Loucy (cell line): Measurements from ENCODE around the gene COA8.
A peak's percentile ranks its signal among the peaks of the same experiment; 100 is the strongest.

Source experiments
- H2AFZ ChIP-seq: fragments of 200-600 bp; sonication (generic); 2 replicates; pipeline ENCODE4 v1.6.0; 2016; ENCODE audit warnings: antibody characterized with exemption, mild to moderate bottlenecking, low read length, moderate library complexity
- H3F3A ChIP-seq: fragments of 200-600 bp; 2 replicates; pipeline ENCODE4 v1.6.0; 2016; ENCODE audit warnings: antibody characterized with exemption, low read depth, mild to moderate bottlenecking
- H3K27me3 ChIP-seq: fragments of 200-600 bp; sonication (generic); 2 replicates; pipeline ENCODE4 v1.6.1; 2014; ENCODE audit warnings: low read length, mild to moderate bottlenecking; ENCODE audit not compliant: insufficient read depth, poor library complexity, severe bottlenecking
- H3K36me3 ChIP-seq: fragments of 200-600 bp; sonication (generic); 2 replicates; pipeline ENCODE4 v1.6.1; 2016; ENCODE audit warnings: low read length; ENCODE audit not compliant: insufficient read depth
- H3K4me1 ChIP-seq: fragments of 200-600 bp; sonication (generic); 2 replicates; pipeline ENCODE4 v1.5.1; 2014; ENCODE audit warnings: low read length, mild to moderate bottlenecking; ENCODE audit not compliant: insufficient read depth, poor library complexity, severe bottlenecking
- H3K4me2 ChIP-seq: fragments of 200-600 bp; sonication (generic); 2 replicates; pipeline ENCODE4 v1.6.0; 2014; ENCODE audit warnings: antibody characterized with exemption, low read length, low read depth, mild to moderate bottlenecking; ENCODE audit not compliant: poor library complexity, severe bottlenecking
- H3K4me3 ChIP-seq: fragments of 200-600 bp; sonication (generic); 2 replicates; pipeline ENCODE4 v1.5.1; 2014; ENCODE audit warnings: low read length, mild to moderate bottlenecking, mixed read lengths; ENCODE audit not compliant: poor library complexity, severe bottlenecking
- H3K79me2 ChIP-seq: fragments of 200-600 bp; sonication (generic); 2 replicates; pipeline ENCODE4 v1.6.1; 2014; ENCODE audit warnings: low read length; ENCODE audit not compliant: insufficient read depth
- H3K9ac ChIP-seq: fragments of 200-600 bp; sonication (generic); 2 replicates; pipeline ENCODE4 v1.6.0; 2014; ENCODE audit warnings: mild to moderate bottlenecking, low read depth, low read length, moderate library complexity; ENCODE audit not compliant: poor library complexity, severe bottlenecking
- H3K9me2 ChIP-seq: fragments of 200-600 bp; sonication (generic); replicated peaks from 2 replicates; pipeline ENCODE4 v1.6.1; 2016; ENCODE audit warnings: low read depth, low read length, mixed read lengths
- H3K9me3 ChIP-seq: fragments of 200-600 bp; sonication (generic); 2 replicates; pipeline ENCODE4 v1.6.1; 2014; ENCODE audit warnings: mild to moderate bottlenecking, antibody characterized with exemption, low read length, low read depth; ENCODE audit not compliant: insufficient read depth
- H4K20me1 ChIP-seq: fragments of 200-600 bp; sonication (generic); 2 replicates; pipeline ENCODE4 v1.6.0; 2014; ENCODE audit warnings: antibody characterized with exemption, low read length, mild to moderate bottlenecking; ENCODE audit not compliant: insufficient read depth, poor library complexity, severe bottlenecking
- CTCF ChIP-seq: fragments of 200-600 bp; sonication (generic); conservative IDR thresholded peaks from 2 replicates; pipeline ENCODE4 v1.5.1; 2014; ENCODE audit warnings: mild to moderate bottlenecking, antibody characterized with exemption, low read length
- EZH2phosphoT487 ChIP-seq: fragments of 200-600 bp; IDR thresholded peaks from 2 replicates; pipeline ENCODE4 v1.6.1; 2018; ENCODE audit warnings: antibody characterized with exemption, mild to moderate bottlenecking, moderate library complexity, borderline replicate concordance

The COA8 gene

GRCh38 chr14:103530390-103530789 is 32.4 kb upstream of the COA8 start:
- Histone ChIP-seq H2AFZ (no peak overlapping the region), H3K4me3 (peak overlapping the region; percentile 90), H3K9me3 (no peaks in the 10 kb centered on the region), H3F3A (no peaks in the 10 kb centered on the region), H3K4me1 (peaks cover 13% of the 10 kb centered on the region), H3K9me2 (no peaks in the 10 kb centered on the region), H3K4me2 (peak overlapping the region; percentile 97), H3K79me2 (peaks cover 31% of the 10 kb centered on the region; the same call in 1 of the 2 replicates), H3K36me3 (no peaks in the 10 kb centered on the region), H4K20me1 (peaks cover 11% of the 10 kb centered on the region), H3K27me3 (no peaks in the 10 kb centered on the region), H3K9ac (no peak overlapping the region)
- TF ChIP-seq CTCF (no peak), EZH2phosphoT487 (no peak)

- no peak overlapping the region for H3K9ac ChIP-seq
- no peaks in the 10 kb centered on the region for H3F3A ChIP-seq
- peak overlapping the region; percentile 97 for H3K4me2 ChIP-seq
- peaks cover 13% of the 10 kb centered on the region for H3K4me1 ChIP-seq
- H3K4me3 ChIP-seq = peak overlapping the region; percentile 90
- H3K36me3 ChIP-seq = no peaks in the 10 kb centered on the region
- peaks cover 31% of the 10 kb centered on the region; the same call in 1 of the 2 replicates for H3K79me2 ChIP-seq
- TF ChIP-seq CTCF (no peak), EZH2phosphoT487 (no peak)
- no peaks in the 10 kb centered on the region for H3K27me3 ChIP-seq
- H4K20me1 ChIP-seq = peaks cover 11% of the 10 kb centered on the region
- H3K9me3 ChIP-seq = no peaks in the 10 kb centered on the region
- H2AFZ ChIP-seq = no peak overlapping the region
- H3K9me2 ChIP-seq = no peaks in the 10 kb centered on the region
Measured at GRCh38 chr14:103530831-103531230, 31.9 kb upstream of the COA8 start.

GRCh38 chr14:103531421-103532215 is 31.1 kb upstream of the COA8 start:
- Histone ChIP-seq H3K4me3 (no peak overlapping the region), H3K4me2 (peak overlapping the region; percentile 97), H3F3A (no peaks in the 10 kb centered on the region), H3K9ac (no peak overlapping the region), H3K79me2 (peaks cover 31% of the 10 kb centered on the region; the same call in 1 of the 2 replicates), H3K36me3 (no peaks in the 10 kb centered on the region), H3K9me3 (no peaks in the 10 kb centered on the region), H3K4me1 (peaks cover 13% of the 10 kb centered on the region), H3K9me2 (no peaks in the 10 kb centered on the region), H2AFZ (no peak overlapping the region), H3K27me3 (no peaks in the 10 kb centered on the region), H4K20me1 (peaks cover 11% of the 10 kb centered on the region)
- no peak for TF ChIP-seq CTCF
- TF ChIP-seq EZH2phosphoT487 = no peak
